Femur (tissue), 1 donor: Measurements from ENCODE around the gene RBM10.

Experiments used
- DNase-seq: peaks from one replicate; pipeline ENCODE4 v3.0.0-alpha.2; 2017

The RBM10 gene

GRCh38 chrX:47222751-47223350 lies 77.8 kb downstream of the RBM10 start:
- peak; percentile 13 for DNase-seq

GRCh38 chrX:47223476-47224250 lies 78.6 kb downstream of the RBM10 start:
- DNase-seq, result peak; percentile 11

DNA sequence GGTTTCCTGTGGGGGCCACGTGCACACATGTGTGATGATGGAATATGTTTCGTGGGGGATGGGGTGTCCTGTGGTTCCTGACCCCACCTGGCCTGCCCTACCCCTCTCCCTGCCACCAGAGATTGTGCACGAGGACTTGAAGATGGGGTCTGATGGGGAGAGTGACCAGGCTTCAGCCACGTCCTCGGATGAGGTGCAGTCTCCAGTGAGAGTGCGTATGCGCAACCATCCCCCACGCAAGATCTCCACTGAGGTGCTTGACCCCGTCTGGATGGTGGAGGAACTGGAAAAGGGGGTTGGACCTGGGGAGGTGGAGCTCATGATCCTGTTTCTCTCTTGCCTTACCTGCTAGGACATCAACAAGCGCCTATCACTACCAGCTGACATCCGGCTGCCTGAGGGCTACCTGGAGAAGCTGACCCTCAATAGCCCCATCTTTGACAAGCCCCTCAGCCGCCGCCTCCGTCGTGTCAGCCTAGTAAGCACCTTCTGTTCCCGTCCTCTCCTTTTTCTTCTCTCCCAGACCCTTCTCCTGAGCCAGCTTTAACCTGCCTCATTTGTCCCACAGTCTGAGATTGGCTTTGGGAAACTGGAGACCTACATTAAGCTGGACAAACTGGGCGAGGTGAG lies 79.4 kb downstream of the RBM10 start:
- DNase-seq, result peak; percentile 8

DNA sequence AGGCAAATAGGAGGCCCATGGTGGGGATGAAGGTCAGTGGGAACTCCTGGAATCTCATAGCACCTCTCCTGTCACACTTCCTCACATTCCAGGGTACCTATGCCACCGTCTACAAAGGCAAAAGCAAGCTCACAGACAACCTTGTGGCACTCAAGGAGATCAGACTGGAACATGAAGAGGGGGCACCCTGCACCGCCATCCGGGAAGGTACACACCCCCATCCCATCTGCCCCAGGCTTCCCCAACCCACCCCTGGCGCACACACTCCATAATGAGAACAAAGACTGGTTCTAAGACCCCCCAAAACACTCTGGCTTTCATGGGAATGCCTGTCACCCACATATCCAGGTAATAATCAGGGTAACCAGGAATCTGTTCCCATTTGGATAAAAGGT lies 79.9 kb downstream of the RBM10 start:
- DNase-seq, result peak; percentile 10

- peak; percentile 20 for DNase-seq
Observed at GRCh38 chrX:47226071-47226470, 81.0 kb downstream of the RBM10 start.

DNA sequence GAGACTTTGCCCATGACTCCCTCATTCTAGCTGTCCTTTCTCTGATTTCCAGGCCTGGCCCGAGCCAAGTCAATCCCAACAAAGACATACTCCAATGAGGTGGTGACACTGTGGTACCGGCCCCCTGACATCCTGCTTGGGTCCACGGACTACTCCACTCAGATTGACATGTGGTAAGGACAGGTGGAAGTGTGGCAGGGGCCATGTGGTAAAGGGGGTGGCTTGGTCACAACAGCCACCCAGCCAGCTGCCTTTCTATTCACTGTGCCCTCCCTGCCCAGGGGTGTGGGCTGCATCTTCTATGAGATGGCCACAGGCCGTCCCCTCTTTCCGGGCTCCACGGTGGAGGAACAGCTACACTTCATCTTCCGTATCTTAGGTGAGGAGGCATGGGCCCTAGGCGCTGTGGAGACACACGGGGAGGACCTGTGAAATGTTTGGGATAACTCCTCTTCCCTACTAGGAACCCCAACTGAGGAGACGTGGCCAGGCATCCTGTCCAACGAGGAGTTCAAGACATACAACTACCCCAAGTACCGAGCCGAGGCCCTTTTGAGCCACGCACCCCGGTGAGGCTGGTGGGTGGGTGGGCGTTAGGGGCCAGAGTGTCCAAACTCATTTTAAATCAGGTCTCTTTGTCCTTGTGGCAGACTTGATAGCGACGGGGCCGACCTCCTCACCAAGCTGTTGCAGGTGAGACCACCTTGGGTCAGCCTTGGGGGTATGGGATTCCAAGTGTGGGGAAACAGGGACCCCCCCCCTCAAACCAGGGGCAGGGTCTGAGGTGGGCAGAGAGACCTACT lies 81.7 kb downstream of the RBM10 start:
- DNase-seq, result peak; percentile 18

GRCh38 chrX:47227334-47227583 lies 82.2 kb downstream of the RBM10 start:
- no peak for DNase-seq

DNA sequence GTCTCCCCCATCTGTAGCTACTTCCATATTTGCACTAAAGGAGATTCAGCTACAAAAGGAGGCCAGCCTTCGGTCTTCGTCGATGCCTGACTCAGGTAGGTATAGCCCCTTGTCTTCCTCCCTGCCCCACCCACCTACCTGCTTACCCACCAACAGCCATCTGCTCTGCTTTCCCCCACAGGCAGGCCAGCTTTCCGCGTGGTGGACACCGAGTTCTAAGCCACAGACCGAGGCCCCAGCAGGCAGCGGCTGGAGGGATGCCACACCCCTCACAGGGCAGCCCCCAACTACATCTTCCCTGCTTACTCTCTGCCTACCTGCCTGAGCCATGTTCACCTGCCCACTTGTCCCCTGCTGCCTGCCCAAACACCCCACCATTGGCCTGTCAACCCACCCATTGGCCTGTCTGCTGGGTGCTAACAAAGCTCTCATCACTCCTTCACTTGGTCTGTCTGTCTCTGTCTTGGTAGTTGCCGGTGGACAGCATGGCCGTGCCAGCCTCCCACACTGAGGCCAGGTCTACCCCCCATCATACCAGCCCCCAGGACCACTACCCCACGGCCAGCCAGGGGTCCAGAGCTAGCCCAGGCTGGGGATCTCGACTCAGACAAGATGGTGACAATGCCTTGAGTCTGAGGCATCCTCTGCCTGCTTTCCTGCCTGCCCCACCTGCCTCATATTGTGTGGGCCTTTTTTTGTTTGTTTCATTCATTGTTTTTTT lies 83.7 kb downstream of the RBM10 start:
- DNase-seq, result peak; percentile 8

- no peak for DNase-seq
Observed at GRCh38 chrX:47229427-47229826, 84.4 kb downstream of the RBM10 start.

- no peak for DNase-seq
Observed at GRCh38 chrX:47230136-47230868, 85.3 kb downstream of the RBM10 start.

GRCh38 chrX:47231167-47231566 lies 86.1 kb downstream of the RBM10 start:
- peak; percentile 7 for DNase-seq

GRCh38 chrX:47232197-47232802 lies 87.3 kb downstream of the RBM10 start:
- DNase-seq, result no peak

- peak; percentile 86 for DNase-seq
Observed at GRCh38 chrX:47232803-47233332, 87.8 kb downstream of the RBM10 start, which contains the start of gene USP11. Gene USP11 (plus strand): TSS chrX:47233009. CDS start chrX:47233044, 35 bp downstream.

DNA sequence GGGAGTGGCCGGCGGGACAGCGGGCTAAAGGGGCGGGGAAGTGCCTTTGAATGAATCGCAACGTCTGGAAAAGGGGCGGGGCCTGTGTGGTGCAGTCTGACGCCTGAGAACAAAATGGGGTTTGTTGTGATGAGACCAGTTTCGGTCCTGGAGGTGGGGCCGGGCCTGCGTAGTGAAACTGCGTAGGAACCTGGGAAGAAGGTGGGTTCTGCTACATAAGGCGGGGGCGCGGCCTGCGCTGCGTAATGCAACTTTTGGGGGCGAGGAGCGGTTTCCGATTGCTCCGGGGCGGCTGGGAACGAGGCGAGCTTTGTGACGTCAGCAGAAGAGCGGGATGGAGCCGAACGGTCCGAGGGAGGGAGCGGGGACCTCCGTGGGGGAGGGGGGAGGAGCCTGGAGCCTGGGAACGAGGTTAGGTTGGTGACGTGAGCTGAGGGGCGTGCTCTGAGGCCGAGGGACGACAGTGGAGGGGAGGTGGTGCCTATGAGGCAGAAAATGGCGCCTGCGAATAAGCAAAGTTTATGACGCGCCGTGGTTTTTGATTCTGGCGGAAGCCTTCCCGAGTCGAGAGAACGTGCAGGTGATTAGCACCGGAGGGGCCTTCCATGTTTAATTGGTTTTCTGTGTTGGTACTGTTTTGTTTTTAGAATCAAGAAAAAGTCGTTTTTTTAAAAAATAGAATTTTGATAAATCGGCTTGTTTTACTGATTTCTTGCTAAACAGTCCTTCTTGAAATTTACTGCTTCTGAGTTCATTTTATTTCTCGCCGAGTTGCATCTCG lies 88.5 kb downstream of the RBM10 start:
- DNase-seq, result peak; percentile 96

- DNase-seq, result no peak
Observed at GRCh38 chrX:47234583-47234982, 89.6 kb downstream of the RBM10 start.

DNA sequence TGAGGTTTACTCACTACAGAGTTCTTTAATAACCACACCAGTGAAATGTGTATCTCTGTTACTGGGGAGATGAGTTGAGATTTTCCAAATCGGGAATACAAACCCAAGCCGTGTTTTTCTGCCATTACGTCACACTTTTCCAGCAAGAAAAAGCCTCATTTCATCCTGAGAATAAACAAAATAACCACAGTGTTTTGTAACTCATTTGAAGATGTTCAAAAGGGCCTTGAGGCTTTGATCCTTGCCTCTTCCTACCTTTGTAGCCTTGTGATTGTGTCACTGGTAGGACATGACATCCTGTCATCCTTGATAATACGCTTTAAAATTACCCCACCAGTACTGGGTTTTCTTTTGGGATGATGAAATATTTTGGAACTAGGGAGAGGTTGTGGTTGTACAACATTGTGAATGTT lies 90.7 kb downstream of the RBM10 start:
- DNase-seq, result no peak
